Neural progenitor cell (in vitro differentiated cells): ENCODE results near the gene STRIP1.

Source experiments
- EZH2 ChIP-seq: fragments of 200-600 bp; sonication (generic); IDR thresholded peaks from 2 replicates; pipeline ENCODE4 v1.6.1; 2017; ENCODE audit warnings: antibody characterized with exemption, mild to moderate bottlenecking, moderate library complexity
- EZH2phosphoT487 ChIP-seq: fragments of 200-600 bp; sonication (generic); IDR thresholded peaks from 2 replicates; pipeline ENCODE4 v1.6.1; 2017; ENCODE audit warnings: antibody characterized with exemption
- TF ChIP-seq, protein P1 (sequence below): fragments of 200-600 bp; sonication (generic); IDR thresholded peaks from 2 replicates; pipeline ENCODE4 v1.5.1; 2017; ENCODE audit warnings: antibody characterized with exemption, mild to moderate bottlenecking

- TF ChIP-seq EZH2 = no peak
- TF ChIP-seq, protein P1, sequence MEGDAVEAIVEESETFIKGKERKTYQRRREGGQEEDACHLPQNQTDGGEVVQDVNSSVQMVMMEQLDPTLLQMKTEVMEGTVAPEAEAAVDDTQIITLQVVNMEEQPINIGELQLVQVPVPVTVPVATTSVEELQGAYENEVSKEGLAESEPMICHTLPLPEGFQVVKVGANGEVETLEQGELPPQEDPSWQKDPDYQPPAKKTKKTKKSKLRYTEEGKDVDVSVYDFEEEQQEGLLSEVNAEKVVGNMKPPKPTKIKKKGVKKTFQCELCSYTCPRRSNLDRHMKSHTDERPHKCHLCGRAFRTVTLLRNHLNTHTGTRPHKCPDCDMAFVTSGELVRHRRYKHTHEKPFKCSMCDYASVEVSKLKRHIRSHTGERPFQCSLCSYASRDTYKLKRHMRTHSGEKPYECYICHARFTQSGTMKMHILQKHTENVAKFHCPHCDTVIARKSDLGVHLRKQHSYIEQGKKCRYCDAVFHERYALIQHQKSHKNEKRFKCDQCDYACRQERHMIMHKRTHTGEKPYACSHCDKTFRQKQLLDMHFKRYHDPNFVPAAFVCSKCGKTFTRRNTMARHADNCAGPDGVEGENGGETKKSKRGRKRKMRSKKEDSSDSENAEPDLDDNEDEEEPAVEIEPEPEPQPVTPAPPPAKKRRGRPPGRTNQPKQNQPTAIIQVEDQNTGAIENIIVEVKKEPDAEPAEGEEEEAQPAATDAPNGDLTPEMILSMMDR = no peak
- TF ChIP-seq EZH2phosphoT487 = no peak
Measured at GRCh38 chr1:110038271-110038670, 3.8 kb downstream of the STRIP1 start.
